ENCODE results near the gene LRRN4.

DNA sequence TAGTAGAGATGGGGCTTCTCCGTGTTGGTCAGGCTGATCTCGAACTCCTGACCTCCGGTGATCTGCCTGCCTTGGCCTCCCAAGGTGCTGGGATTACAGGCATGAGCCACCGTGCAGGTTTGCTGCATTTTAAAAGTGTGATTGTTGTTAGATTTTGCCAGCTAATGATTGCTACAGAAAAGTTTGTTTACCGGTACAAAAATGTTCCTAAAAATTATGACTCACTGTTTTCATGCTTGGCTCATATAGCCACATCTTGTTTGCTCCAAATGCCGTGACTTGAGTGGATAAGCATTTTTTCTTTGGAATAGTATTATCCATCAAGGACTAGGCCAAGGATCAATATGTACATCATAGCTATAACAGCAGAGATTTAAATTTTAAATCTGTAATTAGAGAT is 24.3 kb downstream of the LRRN4 start:
- TF ChIP-seq CBX2 (IDR thresholded peaks at IDR 0.05; ENCODE audit: borderline replicate concordance, low read depth) (no peak), POLR2A (IDR thresholded peaks at IDR 0.05; ENCODE audit: low read length) (no peak)
- TF ChIP-seq, protein P1, sequence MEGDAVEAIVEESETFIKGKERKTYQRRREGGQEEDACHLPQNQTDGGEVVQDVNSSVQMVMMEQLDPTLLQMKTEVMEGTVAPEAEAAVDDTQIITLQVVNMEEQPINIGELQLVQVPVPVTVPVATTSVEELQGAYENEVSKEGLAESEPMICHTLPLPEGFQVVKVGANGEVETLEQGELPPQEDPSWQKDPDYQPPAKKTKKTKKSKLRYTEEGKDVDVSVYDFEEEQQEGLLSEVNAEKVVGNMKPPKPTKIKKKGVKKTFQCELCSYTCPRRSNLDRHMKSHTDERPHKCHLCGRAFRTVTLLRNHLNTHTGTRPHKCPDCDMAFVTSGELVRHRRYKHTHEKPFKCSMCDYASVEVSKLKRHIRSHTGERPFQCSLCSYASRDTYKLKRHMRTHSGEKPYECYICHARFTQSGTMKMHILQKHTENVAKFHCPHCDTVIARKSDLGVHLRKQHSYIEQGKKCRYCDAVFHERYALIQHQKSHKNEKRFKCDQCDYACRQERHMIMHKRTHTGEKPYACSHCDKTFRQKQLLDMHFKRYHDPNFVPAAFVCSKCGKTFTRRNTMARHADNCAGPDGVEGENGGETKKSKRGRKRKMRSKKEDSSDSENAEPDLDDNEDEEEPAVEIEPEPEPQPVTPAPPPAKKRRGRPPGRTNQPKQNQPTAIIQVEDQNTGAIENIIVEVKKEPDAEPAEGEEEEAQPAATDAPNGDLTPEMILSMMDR (IDR thresholded peaks at IDR 0.05) = no peak
- TF ChIP-seq, protein P2, sequence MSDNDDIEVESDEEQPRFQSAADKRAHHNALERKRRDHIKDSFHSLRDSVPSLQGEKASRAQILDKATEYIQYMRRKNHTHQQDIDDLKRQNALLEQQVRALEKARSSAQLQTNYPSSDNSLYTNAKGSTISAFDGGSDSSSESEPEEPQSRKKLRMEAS (IDR thresholded peaks at IDR 0.05) = no peak

Data from A549 (cell line).